Anterior cingulate cortex (tissue), 58 donors: ENCODE measurements around the gene MYO1D.
"Not testable (repeated sequence)": the region's sequence is repeated elsewhere in the genome, so short reads cannot be mapped to it uniquely, and the experiment has no call there.

Source experiments
- DNase-seq, 58 donors: peaks; one replicate each; lab custom pipeline; 2025; lab: John Stamatoyannopoulos, UW

The MYO1D gene

GRCh38 chr17:32821987-32822934, 54.7 kb downstream of the MYO1D start:
- DNase-seq, result not testable (repeated sequence)

- no peak for DNase-seq
These were observed 56.5 kb downstream of the MYO1D start for GRCh38 chr17:32820440-32820839.

- DNase-seq, result no peak
These were observed 57.1 kb downstream of the MYO1D start for GRCh38 chr17:32819787-32820186.

GRCh38 chr17:32819035-32819434, 57.9 kb downstream of the MYO1D start:
- DNase-seq, result no peak

- no peak for DNase-seq
These were observed 61.5 kb downstream of the MYO1D start for GRCh38 chr17:32815460-32815859.

GRCh38 chr17:32814836-32815235, 62.1 kb downstream of the MYO1D start:
- DNase-seq, result no peak

- no peak for DNase-seq
These were observed 63.9 kb downstream of the MYO1D start for GRCh38 chr17:32813021-32813420.

- DNase-seq, result no peak
These were observed 66.2 kb downstream of the MYO1D start for GRCh38 chr17:32810690-32811089.

- DNase-seq, result no peak
These were observed 69.3 kb downstream of the MYO1D start for GRCh38 chr17:32807577-32807976.

GRCh38 chr17:32806646-32807045, 70.3 kb downstream of the MYO1D start:
- no peak for DNase-seq

- DNase-seq, result no peak
These were observed 71.6 kb downstream of the MYO1D start for GRCh38 chr17:32805029-32805976.

- no peak for DNase-seq
These were observed 73.4 kb downstream of the MYO1D start for GRCh38 chr17:32803544-32803943.

GRCh38 chr17:32802306-32802705, 74.6 kb downstream of the MYO1D start:
- DNase-seq, result no peak

GRCh38 chr17:32801641-32802040, 75.3 kb downstream of the MYO1D start:
- DNase-seq, result no peak

GRCh38 chr17:32801193-32801592, 75.7 kb downstream of the MYO1D start:
- no peak for DNase-seq

- no peak for DNase-seq
These were observed 78.0 kb downstream of the MYO1D start for GRCh38 chr17:32798938-32799337.

GRCh38 chr17:32795339-32795979, 81.5 kb downstream of the MYO1D start:
- no peak for DNase-seq

- DNase-seq, result no peak
These were observed 82.2 kb downstream of the MYO1D start for GRCh38 chr17:32794533-32795246.

- no peak for DNase-seq
These were observed 83.1 kb downstream of the MYO1D start for GRCh38 chr17:32793841-32794240.

- no peak for DNase-seq
These were observed 84.7 kb downstream of the MYO1D start for GRCh38 chr17:32792207-32792606.
